Suprapubic skin (tissue), 4 donors: ENCODE data around the gene GABRB1.

Experiments used
- CTCF ChIP-seq, 2 donors: fragments of 200-600 bp in 1 of 2; fragments of 450-650 bp in 1 of 2; sonication (generic) in 1 of 2; IDR thresholded peaks; one replicate each; pipeline ENCODE4 v1.5.1; 2016 to 2019; ENCODE audit warnings: antibody characterized with exemption in 2 of 2, mild to moderate bottlenecking in 1 of 2, moderate library complexity in 1 of 2
- EP300 ChIP-seq: sonication (generic); formaldehyde crosslinking; IDR thresholded peaks from one replicate; pipeline ENCODE4 v1.6.1; 2017; ENCODE audit warnings: antibody characterized with exemption
- POLR2A ChIP-seq, 2 donors: fragments of 450-650 bp; IDR thresholded peaks; one replicate each; pipeline ENCODE4 v1.6.1; 2017; ENCODE audit warnings: antibody characterized with exemption in 2 of 2, mild to moderate bottlenecking in 2 of 2, moderate library complexity in 2 of 2
- POLR2AphosphoS5 ChIP-seq, 3 donors: sonication (generic); formaldehyde crosslinking; IDR thresholded peaks; one replicate each; pipeline ENCODE4 v1.6.1; 2017; ENCODE audit warnings: antibody characterized with exemption in 3 of 3

DNA sequence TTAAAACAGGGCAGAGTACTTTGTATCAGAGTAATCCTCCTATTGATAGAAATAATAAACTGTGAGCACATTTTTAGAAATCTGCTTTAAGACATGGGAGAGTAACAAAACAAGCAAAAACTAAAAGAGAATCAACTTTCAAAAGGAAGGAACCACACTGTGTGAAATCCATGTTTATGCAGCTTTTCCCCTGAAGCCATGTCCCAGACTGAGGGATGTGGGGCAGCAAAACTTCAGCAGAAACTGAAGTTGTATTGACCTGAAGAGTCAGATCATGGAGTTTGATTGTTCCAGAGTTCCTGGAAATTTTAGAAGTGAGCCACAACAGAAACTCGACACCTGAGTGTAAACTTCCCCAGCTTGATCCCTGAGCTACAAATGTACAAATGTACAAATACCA lies 378.9 kb downstream of the GABRB1 start:
- TF ChIP-seq CTCF (IDR thresholded peaks at IDR 0.05) (no peak), POLR2A (IDR thresholded peaks at IDR 0.05) (no peak), POLR2AphosphoS5 (IDR thresholded peaks at IDR 0.05) (no peak), EP300 (no peak)
